ENCODE data around the gene GRM4.
"Not testable (repeated sequence)": the region's sequence is repeated elsewhere in the genome, so short reads cannot be mapped to it uniquely, and the experiment has no call there.

The GRM4 gene

DNA sequence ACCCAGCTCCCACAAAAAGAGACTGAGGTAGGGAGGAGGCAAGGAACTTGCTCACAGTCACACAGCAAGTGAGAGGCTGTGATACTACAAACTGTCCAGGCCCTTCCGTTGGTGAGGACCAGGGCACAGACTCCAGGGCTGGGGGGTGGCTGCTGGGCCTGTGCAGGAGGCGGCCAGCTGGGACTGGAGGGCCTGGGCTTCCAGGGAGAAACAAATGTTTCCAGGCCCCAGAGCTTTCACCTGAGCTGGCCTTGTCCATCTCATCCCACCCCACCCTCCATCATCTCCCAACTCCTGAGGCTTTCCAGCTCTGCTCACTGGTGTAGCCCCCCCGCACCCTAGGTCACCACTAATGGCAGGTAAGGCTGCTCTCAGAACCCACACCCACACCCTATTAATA is 86.0 kb downstream of the GRM4 start:
- DNase-seq: no peak

DNA sequence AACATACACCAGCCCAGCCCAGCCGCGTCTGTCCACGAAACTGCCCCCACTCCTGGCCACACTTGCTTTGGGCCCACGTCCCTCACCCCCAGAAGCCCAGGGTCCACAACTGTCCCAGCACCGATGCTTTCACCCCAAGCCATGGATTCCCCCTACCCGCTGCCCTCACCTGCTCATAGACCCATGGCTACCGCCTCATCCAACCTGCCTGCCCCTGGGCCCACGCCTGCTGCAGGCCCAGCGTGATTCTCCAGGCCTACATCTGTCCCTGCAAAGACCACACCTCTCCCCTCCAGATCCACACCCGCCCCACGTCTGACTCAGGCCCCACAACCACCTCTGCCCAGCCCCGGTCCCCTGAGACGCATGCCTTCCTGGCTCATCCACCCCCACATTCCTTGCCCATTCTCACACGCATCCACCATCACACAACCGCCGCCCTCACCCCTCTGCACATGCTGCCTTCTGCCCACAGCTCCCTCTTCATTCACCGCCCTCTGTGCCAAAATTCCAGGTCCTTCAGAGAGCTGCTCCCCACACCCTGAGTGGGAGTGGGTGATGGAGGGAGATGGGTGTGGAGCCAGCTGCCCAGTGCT is 86.7 kb downstream of the GRM4 start:
- no peak for DNase-seq

DNA sequence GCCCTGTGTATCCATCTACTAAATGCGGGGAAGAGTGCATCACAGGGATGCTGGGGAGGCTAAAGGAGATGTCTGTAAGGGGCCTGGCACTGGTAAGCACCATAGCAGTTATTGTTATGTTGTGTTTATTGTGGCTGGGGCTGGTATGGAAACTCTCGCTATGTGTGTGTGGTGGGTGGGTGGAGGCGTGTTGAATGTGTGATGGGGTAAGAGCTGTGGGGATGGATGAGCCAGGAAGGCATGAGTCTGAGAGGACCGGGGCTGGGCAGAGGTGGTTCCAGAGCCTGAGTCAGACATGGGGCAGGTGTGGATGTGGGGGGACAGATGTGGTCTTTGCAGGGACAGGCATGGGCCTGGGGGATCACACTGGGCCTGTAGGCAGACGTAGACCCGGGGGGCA is 88.1 kb downstream of the GRM4 start:
- DNase-seq: no peak

DNA sequence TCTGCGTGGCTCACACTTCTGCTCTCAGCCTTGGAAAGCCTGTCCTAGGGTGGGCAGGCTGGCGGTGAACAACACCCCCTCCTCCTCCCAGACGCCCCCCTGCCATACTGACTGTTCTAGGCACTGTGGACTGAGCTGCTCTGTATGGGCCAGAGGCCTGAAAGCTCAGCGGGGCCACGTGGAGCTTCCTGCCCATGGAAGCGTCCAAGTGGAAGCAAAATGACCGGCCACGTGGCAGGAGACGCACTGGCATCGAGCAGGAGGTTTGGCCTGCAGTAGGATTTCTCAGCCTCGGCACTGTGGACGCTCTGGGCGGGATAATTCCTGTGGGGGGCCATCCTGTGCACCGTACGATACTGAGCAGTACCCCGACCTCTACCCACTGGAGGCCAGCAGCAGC is 88.7 kb downstream of the GRM4 start:
- DNase-seq: no peak

DNA sequence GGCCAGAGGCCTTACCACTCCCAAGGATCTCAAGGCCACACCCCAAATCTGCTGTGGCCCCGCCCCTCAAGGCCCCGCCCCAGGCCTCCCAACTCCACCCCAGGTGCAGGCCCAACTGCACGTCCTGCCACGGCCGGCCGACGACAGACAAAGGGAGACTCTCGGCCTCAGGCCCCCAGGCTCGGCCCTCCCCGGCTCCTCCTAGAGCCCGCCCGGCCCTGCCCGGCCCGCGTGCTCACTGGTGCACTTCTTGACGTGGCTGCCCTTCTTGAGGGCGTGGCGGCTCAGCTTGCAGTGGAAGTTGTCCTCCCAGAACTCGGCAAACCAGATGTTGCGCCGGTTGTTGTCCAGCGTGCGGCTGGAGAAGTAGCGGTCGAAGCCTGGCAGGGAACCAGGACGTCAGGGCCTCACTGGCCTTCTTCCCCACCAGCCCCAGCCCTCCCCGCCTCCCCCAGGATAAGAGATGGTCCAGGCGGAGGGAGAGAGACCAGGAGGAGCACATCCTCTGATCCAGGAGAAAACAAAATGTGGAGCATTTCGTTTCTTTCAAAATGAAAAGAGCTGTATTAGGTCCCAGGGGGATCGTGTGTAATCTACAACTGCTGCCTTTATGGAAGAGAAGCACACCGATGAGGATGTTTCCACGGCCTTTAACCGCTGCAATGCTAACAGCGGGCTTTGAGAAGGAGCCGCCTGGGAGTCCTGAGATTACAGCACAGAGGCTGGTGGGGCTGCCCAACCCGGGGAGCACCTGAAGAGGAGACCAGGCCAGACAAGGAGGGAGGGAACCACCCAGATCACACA is 89.4 kb downstream of the GRM4 start:
- DNase-seq: no peak

DNA sequence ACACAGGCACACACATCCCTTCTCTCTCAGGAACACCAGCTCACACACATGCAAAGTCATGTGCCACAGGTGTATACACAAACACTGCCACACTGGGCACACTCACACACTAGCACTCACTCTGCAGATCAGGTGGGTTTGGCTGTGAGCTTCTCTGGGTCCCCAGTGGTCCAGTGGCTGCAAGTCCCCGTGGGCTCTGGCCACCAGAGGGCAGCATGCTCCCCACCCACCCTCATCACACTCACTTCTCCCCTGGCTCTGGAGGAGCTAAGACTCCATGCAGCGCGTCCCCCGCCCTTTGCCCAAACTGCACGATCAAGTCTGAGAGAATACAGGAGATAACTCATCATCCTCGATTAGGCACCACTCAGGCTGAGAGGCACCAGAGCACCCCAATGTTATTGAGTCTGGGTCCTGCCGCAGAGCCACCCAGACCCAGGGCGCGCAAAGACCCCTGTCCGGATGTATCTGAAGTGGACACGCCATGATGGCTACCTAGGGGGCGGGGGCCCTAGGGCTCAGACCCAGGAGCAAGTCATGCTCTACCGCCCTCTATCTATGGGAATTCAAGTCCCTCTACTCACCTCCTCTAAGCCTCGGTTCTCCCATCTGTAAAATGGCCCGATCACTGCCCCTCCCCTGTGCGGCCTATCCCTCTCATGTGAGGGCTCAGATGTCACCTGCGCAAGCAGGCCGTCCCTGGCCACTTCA is 90.5 kb downstream of the GRM4 start:
- no peak for DNase-seq

DNA sequence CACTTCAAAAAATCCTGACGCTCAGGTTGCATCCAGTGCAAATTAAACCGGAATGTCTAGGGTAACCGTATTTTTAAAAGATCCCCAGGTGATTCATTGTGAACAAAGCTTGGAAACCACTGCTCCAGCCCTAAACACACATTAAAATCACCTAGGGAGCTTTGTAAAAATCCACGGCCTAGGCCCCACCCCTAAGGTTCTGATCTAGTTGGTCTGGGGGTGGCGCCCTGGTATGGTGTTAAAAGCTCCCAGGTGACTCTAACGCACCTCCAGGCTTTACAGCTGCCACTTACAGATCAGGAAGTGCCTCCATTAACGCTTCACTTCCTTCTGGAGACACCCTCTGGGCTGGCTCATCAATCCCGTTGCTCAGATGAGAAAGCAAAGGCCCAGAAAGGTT is 92.2 kb downstream of the GRM4 start:
- no peak for DNase-seq

DNA sequence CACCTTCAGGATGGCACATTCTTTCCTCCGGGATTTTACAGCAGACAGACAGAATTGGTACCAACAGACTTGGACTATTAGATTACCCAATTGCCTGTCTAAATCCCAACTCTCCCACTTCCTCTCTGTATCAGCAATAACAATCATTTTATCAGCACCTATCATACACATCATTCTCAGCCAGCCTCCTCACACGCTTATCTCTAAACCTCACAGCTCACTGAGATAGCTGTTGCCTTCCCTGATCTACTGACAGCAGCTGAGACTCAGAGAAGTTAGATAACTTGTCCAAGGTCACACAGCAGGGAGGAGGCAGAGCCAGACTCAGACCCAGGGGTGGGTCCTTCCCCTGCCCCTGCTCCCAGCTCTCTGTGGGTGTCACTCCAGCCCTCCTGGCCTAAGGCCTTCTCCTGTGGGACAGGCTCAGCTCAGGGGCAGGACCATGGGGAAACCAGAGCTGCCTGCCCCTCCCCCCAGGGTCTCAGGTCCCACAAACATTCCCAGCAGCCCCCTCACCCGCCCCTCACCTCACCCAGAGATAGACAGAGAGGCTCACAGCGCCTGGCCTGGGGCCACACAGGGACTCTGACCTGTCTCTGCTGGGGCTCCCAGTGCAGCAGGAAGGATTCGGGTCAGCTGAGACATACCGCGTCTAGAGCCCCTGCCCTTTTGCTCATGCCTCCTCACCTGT is 92.8 kb downstream of the GRM4 start:
- DNase-seq: no peak

DNA sequence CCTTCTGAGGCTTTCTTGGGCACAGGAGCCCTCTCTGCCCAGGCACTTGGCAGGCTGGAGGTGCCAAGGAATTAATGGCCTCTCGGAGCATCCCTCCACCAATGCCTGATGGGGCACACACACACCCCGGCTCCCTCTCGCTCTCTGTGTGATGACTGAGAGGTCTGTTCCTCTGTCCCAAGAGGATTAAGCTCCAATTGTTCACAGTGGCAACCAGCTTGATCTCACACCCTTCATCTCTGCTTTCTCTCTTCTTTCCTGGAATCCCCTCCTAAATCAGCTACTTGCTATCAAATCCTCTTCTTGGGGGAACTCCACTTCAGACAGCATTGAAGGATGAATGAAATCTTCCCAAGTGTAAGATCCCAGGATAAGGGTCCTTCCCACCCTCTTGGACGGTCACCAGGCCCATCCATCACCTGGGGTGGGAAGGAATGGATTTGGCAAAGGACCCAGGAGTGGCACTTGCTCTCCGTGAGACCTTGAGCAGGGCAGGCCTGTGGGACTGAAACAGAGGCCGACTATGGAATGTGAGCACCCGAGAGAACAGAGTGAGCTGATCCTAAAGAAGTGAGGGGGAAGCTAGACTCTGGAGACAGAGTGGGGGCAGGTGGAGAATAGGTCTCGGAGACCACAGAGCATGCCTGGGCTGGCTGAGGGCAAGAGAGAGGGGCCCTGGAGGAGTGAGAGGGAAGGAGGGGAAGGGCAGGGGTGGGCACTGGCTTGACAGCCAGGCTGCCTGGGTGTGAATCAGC is 93.6 kb downstream of the GRM4 start:
- DNase-seq: no peak

DNA sequence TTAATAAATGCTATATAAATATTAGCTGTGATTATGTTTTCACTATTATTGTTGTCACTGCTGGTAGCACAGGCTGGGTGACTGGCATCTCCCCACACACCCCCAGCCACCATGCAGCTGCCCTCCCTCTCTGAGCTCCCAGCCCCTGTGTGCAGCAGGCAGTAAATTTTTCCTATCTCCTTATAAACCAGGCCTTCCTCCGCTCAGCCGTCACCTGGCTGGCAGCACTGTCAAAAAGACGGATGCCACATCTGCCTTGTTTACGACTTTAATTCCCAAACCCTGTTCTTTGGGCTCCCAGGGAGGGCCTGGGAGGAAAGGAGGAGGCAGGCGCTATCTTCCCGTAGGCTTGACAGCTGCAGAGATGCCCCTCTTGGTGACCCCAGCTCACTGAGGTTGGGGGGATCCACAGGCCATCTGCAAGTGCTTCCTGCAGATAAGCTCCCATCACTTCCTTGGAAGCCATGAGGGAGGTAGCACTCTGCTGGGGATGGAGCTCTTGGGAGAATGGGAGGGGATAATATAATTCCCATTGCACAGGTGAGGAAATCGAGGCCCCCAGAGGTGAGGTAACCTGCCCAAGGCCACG is 94.5 kb downstream of the GRM4 start:
- DNase-seq: no peak

DNA sequence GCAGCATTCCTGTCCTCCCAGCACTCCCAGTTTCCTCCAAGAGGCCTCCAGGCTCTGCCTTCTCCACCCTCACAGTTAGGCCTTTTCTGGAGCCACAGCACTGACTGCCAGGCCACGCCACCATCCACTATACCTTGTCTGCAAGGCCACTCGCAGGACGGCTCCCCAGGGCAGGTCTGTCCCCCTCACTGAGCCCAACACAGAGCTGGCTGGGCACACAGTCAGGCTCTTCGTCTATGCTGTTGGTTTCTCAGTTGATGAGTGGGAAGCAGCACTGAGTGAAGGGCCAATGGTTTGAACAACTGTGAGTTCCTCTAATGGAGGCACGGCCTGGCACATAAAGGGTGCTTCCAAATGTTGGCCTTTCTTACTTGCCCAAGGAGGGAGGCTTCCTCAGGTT is 95.2 kb downstream of the GRM4 start:
- no peak for DNase-seq

DNA sequence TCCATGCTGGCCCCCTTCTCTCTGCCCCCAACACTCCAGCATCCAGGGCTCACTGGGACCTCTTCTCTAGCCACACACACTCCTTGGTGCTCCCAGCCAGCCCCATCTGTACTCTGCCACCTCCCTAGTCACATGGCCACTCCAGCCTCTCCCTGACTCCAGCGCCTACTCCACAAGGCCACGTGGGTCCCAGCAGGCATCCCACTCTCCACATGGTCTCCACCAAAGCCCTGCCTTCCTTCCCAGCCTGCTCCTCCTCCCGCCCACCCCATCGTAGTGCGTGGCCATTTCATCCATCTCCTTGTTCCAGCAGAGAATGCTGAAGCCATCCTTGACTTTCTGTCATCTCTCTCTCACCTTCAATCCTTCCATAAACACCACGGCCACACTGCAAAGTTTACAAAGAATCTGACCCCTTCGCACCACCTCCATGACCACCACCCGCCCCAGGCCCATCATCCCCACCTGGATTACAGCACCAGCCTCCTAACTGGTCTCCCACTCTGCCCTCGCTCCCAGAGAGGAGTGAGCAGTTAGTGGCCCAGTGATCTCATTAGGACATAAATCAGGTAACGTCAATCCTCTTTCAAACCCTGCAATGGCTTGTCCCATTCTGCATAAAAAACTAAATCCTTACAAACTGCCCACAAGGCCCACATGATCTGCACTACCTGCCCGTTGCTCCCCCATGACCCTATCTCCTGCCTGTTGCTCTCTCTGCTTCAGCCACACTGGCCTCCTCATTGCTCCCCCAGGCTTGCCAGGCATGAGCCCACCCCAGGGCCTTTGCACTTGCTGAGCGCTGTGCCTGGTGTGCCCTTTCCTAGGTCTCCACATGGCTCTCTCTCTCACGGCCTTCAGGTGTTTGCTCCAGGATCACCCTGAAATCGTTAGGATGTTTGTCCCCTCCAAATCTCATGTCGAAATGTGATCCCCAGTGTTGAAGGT is 96.2 kb downstream of the GRM4 start:
- no peak for DNase-seq

DNA sequence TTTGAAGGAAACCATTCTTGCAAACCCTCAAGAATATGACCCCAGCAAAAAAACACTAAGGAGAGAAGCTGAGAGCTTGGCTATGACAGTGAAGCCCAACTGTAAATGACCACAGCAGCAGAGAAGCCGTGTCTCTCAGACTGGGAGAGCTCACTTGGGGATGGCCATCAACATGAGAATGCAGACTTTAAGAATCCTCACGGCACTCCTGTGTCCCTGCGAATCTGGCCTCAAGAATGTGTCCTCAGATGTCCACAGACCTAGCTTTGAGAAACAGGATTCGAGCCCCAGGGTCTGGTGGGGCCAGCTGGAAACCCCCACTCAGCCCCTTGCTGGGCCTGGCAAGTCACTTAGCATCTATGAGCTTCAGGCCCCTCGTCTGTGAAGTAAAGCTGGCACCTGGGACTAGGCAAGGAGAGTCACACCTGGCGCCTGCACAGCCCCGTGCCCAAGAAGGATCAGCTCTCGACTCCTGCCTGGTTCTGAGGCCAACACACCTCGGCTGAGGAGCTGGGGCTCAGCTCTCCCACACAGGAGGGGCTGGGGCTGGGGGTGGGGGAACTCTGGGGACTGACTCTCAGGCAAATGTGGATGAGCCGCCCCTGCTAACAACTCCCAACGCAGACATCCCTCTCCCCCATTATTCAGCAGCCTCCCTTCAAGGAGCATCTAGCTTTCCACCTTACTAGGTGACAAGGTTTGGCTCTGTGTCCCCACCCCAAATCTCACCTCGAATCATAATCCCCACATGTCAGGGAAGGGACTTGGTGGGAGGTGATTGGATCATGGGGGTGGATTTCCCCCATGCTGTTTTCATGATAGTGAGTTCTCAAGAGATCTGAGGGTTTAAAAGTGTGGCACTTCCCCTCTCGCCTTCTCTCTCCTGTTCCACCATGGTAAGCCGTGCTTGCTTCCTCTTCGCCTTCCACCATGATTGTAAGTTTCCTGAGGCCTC is 97.7 kb downstream of the GRM4 start:
- DNase-seq: no peak

DNA sequence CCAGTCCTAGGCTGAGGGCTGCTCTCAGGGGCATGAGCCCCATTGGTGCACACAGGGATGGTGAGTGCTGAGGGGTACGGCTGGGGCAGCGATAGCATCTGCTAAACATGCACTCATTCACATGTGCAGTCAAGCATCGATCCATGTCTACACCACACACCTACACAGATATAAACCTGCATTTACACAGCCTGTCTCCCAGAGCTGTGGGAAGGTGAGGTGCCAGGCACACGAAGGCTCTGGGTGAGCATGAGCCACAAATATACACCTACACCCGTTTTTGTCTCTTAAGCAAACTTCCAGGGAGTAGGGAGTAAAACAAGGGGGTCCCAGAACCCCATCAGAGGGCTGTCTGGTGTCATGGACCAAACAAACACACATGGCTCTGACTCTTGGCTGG is 99.3 kb downstream of the GRM4 start:
- DNase-seq: no peak

DNA sequence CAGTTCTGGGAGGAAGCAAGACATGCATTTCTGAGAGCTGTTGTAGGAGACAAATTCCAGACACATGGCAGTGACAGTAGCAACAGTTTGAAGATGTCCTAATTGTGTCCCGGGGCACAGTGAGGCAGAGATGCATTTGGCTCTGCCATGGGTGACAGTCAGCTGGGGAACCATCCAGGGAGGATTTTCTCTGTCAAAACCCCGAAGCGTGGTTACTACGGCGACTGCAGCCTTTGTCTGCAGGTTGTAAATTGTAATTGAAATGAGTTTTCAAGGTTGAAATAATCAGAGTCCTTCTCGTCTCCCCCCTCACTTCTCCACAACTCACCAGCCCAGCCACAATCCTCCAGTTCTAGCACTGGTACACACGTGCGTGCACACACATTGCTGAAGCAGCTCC is 100.1 kb downstream of the GRM4 start:
- no peak for DNase-seq

DNA sequence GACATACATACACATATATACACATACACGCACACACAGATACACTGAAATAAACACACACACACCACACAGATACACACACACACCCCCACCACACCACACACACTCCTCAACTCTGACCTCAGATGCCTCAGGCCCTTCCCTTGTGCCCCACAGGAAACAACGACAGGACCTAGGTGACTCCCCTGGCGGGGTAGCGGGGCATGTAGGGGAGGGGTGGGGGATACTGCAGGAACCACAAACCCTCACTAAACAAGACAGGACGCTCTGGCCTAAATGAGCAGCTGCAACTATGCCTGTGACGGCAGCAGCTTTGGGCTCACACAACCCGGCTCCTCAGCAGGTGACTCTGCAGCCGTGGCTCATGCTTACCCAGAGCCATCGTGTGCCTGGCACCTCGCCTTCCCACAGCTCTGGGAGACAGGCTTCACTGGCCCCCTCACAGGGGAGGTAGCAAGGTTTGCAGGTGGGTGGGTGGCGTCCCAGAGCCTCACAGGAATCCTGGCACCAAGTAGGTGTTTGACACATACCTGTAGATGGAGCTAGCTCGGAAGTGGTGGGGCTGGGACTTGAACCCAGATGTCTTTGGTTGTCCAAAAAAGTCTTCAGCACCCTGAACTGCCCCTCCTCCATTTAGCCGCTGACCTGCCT is 100.8 kb downstream of the GRM4 start:
- DNase-seq: no peak

DNA sequence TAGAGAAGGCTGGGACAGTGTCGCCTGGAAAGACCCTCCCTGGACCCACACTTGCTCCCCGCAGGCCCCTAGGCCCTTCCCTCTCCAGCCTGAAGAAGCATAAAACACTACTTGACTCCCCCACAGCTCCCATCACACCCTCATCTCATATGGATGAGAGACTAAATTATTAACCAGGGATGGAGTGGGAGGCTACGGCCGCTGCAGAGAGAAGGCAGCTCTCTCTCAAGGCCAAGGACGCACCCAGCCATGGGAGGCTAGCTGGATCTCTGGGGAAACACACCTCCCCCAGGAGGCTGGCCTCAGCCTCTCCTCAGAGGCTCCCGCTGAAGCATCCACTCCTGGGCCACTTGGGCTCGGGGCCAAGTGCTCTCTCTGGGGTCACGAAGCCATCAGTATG is 102.5 kb downstream of the GRM4 start:
- no peak for DNase-seq

DNA sequence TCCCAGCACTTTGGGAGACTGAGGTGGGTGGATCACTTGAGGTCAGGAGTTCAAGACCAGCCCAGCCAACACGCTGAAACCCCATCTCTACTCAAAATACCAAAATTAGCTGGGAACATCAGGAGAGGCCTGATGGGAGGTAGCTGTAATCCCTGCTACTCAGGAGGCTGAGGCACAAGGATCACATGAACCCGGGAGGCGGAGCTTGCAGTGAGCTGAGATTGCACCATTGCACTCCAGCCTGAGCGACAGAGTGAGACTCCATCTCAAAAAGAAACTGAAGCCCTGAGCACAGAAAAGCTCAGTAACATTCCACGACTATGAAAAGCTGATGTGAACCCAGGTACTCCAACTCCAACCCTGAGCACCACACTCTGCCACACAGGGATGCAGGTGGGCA is 103.9 kb downstream of the GRM4 start:
- not testable (repeated sequence) for DNase-seq

DNA sequence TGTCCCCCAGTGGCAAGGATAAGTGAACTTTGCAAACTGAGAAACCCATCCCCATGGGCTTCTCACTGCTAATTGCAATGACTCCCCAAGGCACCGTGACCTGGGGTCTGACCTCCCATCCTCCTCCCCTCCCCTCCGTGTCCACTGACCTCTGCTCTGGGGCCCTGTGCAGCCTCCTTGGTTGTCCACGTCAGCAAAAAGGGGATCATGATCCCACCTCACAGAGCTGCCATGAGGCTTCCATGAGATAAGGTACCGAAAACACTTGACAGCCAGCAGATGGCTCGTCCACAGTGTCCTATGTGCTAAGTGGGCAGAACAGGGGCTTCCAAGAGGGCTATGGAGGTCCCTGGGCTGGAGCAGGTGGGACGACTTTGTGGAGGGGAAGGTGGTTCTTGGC is 104.5 kb downstream of the GRM4 start:
- DNase-seq: no peak

Measured in activated gamma-delta T cell (primary cell).